HG03196 (cell line): ENCODE results near the gene S1PR2.
"Not testable (repeated sequence)": the region's sequence is repeated elsewhere in the genome, so short reads cannot be mapped to it uniquely, and the experiment has no call there.

ENCODE experiments used
- ATAC-seq: cut with Tn5 transposase; IDR thresholded peaks from one replicate; pipeline ENCODE4 v1.9.1; 2021; ENCODE audit not compliant: unreplicated experiment

S1PR2 gene

GRCh38 chr19:10254244-10254643 is 23.1 kb upstream of the S1PR2 start:
- ATAC-seq: no peak

GRCh38 chr19:10252707-10253106 is 21.6 kb upstream of the S1PR2 start:
- ATAC-seq: no peak

GRCh38 chr19:10251792-10252694 is 20.9 kb upstream of the S1PR2 start, which contains the start of gene MRPL4:
Gene MRPL4 (plus strand): TSS chr19:10252214. CDS start chr19:10252254, 40 bp downstream.
- peak; percentile 81 for ATAC-seq

- no peak for ATAC-seq
These were observed 15.4 kb upstream of the S1PR2 start for GRCh38 chr19:10246511-10246910.

- no peak for ATAC-seq
These were observed 14.2 kb upstream of the S1PR2 start for GRCh38 chr19:10245189-10245939.

GRCh38 chr19:10243606-10244005 is 12.5 kb upstream of the S1PR2 start:
- no peak for ATAC-seq

GRCh38 chr19:10241826-10242449 is 10.8 kb upstream of the S1PR2 start:
- ATAC-seq: not testable (repeated sequence)

- ATAC-seq: no peak
These were observed 7.1 kb upstream of the S1PR2 start for GRCh38 chr19:10238172-10238783.

GRCh38 chr19:10237702-10238101 is 6.6 kb upstream of the S1PR2 start:
- ATAC-seq: no peak

GRCh38 chr19:10235409-10235808 is 4.3 kb upstream of the S1PR2 start:
- not testable (repeated sequence) for ATAC-seq

- no peak for ATAC-seq
These were observed 3.9 kb upstream of the S1PR2 start for GRCh38 chr19:10235003-10235402.

- no peak for ATAC-seq
These were observed 2.8 kb upstream of the S1PR2 start for GRCh38 chr19:10233946-10234345.

GRCh38 chr19:10231612-10232228 is 589 bp upstream of the S1PR2 start:
- ATAC-seq: no peak

GRCh38 chr19:10230173-10230860 is 814 bp downstream of the S1PR2 start:
- no peak for ATAC-seq

GRCh38 chr19:10228920-10229319 is 2.2 kb downstream of the S1PR2 start:
- no peak for ATAC-seq

- no peak for ATAC-seq
These were observed 2.7 kb downstream of the S1PR2 start for GRCh38 chr19:10228393-10228792.

- ATAC-seq: no peak
These were observed 3.8 kb downstream of the S1PR2 start for GRCh38 chr19:10227026-10227971.

- ATAC-seq: no peak
These were observed 4.6 kb downstream of the S1PR2 start for GRCh38 chr19:10226376-10227025.

GRCh38 chr19:10226021-10226375 is 5.1 kb downstream of the S1PR2 start:
- no peak for ATAC-seq
